HepG2 (cell line): ENCODE measurements around the gene SESN2. TPM values are rescaled to one million over a fixed set of nuclear protein-coding genes. Genes with fewer than 3 reads are reported as not detected.

Source experiments
- BHLHE40 ChIP-seq: IDR thresholded peaks from 2 replicates; pipeline ENCODE4 v1.6.1; 2011; ENCODE audit warnings: low read length, improper control_type of control experiment
- CBFB ChIP-seq: sonication (generic); formaldehyde crosslinking; IDR thresholded peaks from 2 replicates; pipeline ENCODE4 v1.4.0; 2020; ENCODE audit warnings: missing genetic modification reagents
- EZH2 ChIP-seq: conservative IDR thresholded peaks from 2 replicates; pipeline ENCODE4 v1.6.1; 2012; ENCODE audit warnings: mild to moderate bottlenecking, low read depth, low read length, moderate library complexity
- GTF2F1 ChIP-seq: fragments of 150-350 bp; IDR thresholded peaks from 2 replicates; pipeline ENCODE4 v1.6.1; 2014; ENCODE audit warnings: low read length
- JUN ChIP-seq: sonication (generic); formaldehyde crosslinking; IDR thresholded peaks from 2 replicates; pipeline ENCODE4 v1.4.0; 2020; ENCODE audit warnings: mild to moderate bottlenecking, missing genetic modification reagents
- KAT7 ChIP-seq: IDR thresholded peaks from 2 replicates; pipeline ENCODE4 v1.6.1; 2018; ENCODE audit warnings: borderline replicate concordance, missing compliant biosample characterization
- PATZ1 ChIP-seq: sonication (generic); formaldehyde crosslinking; IDR thresholded peaks from 2 replicates; pipeline ENCODE4 v1.4.0; 2020; ENCODE audit warnings: missing genetic modification reagents
- SMAD3 ChIP-seq: sonication (generic); formaldehyde crosslinking; IDR thresholded peaks from 2 replicates; pipeline ENCODE4 v1.4.0; 2020; ENCODE audit warnings: missing genetic modification reagents
- ZEB1 ChIP-seq: IDR thresholded peaks from 2 replicates; pipeline ENCODE4 v1.6.1; 2012; ENCODE audit warnings: mild to moderate bottlenecking, low read depth, inconsistent platforms; ENCODE audit not compliant: insufficient replicate concordance
- ZNF180 ChIP-seq: sonication (generic); formaldehyde crosslinking; IDR thresholded peaks from 2 replicates; pipeline ENCODE4 v1.4.0; 2020; ENCODE audit warnings: low read depth, missing genetic modification reagents, borderline replicate concordance
- ZNF292 ChIP-seq: sonication (generic); formaldehyde crosslinking; IDR thresholded peaks from 2 replicates; pipeline ENCODE4 v1.8.1; 2022; ENCODE audit warnings: mild to moderate bottlenecking, low read depth, missing genetic modification reagents, borderline replicate concordance
- ZNF331 ChIP-seq: sonication (generic); formaldehyde crosslinking; IDR thresholded peaks from 2 replicates; pipeline ENCODE4 v1.4.0; 2020; ENCODE audit warnings: missing genetic modification reagents
- ZNF550 ChIP-seq: sonication (generic); formaldehyde crosslinking; IDR thresholded peaks from 2 replicates; pipeline ENCODE4 v1.4.0; 2020; ENCODE audit warnings: mild to moderate bottlenecking, missing genetic modification reagents, borderline replicate concordance
- ZNF781 ChIP-seq: sonication (generic); formaldehyde crosslinking; IDR thresholded peaks from 2 replicates; pipeline ENCODE4 v1.5.1; 2020; ENCODE audit warnings: borderline replicate concordance, mild to moderate bottlenecking, missing genetic modification reagents; ENCODE audit errors: not compliant biosample characterization
- ZNF883 ChIP-seq: sonication (generic); formaldehyde crosslinking; IDR thresholded peaks from 2 replicates; pipeline ENCODE4 v1.5.1; 2020; ENCODE audit warnings: mild to moderate bottlenecking, missing genetic modification reagents; ENCODE audit errors: not compliant biosample characterization
- polyA plus RNA-seq, 8 experiments: library from polyadenylated mRNA; depleted of rRNA in 3 of 8; stranded (reverse) in 7 of 8; unstranded in 1 of 8; fragments of >200 nt; fragmentation: Illumina TruSeq in 4 of 8; extraction: Trizol in 4 of 8; gene quantifications; 2 replicates each; pipeline versions ENCODE4 v1.2.1 to v1.2.3, GENCODE V29; 2011 to 2016; ENCODE audit warnings: low read depth in 4 of 8, missing spikeins in 1 of 8, mixed read lengths in 1 of 8; ENCODE audit not compliant: insufficient read depth in 1 of 8
- total RNA-seq, 5 experiments: library from RNA; depleted of rRNA; stranded (reverse); fragments of >200 nt; fragmentation: Illumina TruSeq; extraction: Trizol; gene quantifications; 2 replicates each; pipeline ENCODE4 v1.2.3, GENCODE V29; 2016; ENCODE audit warnings: low read depth in 1 of 5
- TF ChIP-seq, protein P1 (sequence below): sonication (generic); formaldehyde crosslinking; IDR thresholded peaks from 2 replicates; pipeline ENCODE4 v1.5.0; 2020; ENCODE audit warnings: mild to moderate bottlenecking, missing genetic modification reagents, borderline replicate concordance
- TF ChIP-seq, protein P2 (sequence below): sonication (generic); formaldehyde crosslinking; IDR thresholded peaks from 2 replicates; pipeline ENCODE4 v1.4.0; 2020; ENCODE audit warnings: missing genetic modification reagents, low read depth, mild to moderate bottlenecking, borderline replicate concordance
- TF ChIP-seq, protein P3 (sequence below): sonication (generic); formaldehyde crosslinking; IDR thresholded peaks from 2 replicates; pipeline ENCODE4 v1.5.1; 2020; ENCODE audit warnings: missing genetic modification reagents, mild to moderate bottlenecking, borderline replicate concordance

The SESN2 gene
- total and polyA plus RNA-seq, 2 of the 13 experiments (the other 11 are each of a cell fraction or from before 2014, with no cell fraction given), result 13.2 to 19.1 TPM

GRCh38 chr1:28296401-28297261 lies 37.3 kb downstream of the SESN2 start (continued):
- TF ChIP-seq ZNF781 (CRISPR knock-in tag), result peak; percentile 50
- peak; percentile 92; the same call in 1 of the 2 replicates for TF ChIP-seq ZNF292
- TF ChIP-seq ZNF180 (CRISPR knock-in tag), result no peak
- TF ChIP-seq, protein P1, sequence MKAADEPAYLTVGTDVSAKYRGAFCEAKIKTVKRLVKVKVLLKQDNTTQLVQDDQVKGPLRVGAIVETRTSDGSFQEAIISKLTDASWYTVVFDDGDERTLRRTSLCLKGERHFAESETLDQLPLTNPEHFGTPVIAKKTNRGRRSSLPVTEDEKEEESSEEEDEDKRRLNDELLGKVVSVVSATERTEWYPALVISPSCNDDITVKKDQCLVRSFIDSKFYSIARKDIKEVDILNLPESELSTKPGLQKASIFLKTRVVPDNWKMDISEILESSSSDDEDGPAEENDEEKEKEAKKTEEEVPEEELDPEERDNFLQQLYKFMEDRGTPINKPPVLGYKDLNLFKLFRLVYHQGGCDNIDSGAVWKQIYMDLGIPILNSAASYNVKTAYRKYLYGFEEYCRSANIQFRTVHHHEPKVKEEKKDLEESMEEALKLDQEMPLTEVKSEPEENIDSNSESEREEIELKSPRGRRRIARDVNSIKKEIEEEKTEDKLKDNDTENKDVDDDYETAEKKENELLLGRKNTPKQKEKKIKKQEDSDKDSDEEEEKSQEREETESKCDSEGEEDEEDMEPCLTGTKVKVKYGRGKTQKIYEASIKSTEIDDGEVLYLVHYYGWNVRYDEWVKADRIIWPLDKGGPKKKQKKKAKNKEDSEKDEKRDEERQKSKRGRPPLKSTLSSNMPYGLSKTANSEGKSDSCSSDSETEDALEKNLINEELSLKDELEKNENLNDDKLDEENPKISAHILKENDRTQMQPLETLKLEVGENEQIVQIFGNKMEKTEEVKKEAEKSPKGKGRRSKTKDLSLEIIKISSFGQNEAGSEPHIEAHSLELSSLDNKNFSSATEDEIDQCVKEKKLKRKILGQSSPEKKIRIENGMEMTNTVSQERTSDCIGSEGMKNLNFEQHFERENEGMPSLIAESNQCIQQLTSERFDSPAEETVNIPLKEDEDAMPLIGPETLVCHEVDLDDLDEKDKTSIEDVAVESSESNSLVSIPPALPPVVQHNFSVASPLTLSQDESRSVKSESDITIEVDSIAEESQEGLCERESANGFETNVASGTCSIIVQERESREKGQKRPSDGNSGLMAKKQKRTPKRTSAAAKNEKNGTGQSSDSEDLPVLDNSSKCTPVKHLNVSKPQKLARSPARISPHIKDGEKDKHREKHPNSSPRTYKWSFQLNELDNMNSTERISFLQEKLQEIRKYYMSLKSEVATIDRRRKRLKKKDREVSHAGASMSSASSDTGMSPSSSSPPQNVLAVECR (CRISPR knock-in tag), result peak; percentile 62; the same call in 1 of the 2 replicates
- TF ChIP-seq CBFB, result no peak
- no peak for TF ChIP-seq GTF2F1
- TF ChIP-seq PATZ1 (CRISPR knock-in tag), result peak; percentile 88
- no peak for TF ChIP-seq ZNF550
- 0 out of 2 replicates have a peak, but pooled peaks have one; percentile 38 for TF ChIP-seq SMAD3
- TF ChIP-seq KAT7 (CRISPR knock-in tag), result no peak
- peak; percentile 38 for TF ChIP-seq ZEB1
- TF ChIP-seq JUN (CRISPR knock-in tag), result no peak
- peak; percentile 82 for TF ChIP-seq ZNF331 (CRISPR knock-in tag)
- TF ChIP-seq ZNF883 (CRISPR knock-in tag), result no peak
- TF ChIP-seq EZH2, result no peak
- TF ChIP-seq BHLHE40, result peak; percentile 94
- TF ChIP-seq, protein P2, sequence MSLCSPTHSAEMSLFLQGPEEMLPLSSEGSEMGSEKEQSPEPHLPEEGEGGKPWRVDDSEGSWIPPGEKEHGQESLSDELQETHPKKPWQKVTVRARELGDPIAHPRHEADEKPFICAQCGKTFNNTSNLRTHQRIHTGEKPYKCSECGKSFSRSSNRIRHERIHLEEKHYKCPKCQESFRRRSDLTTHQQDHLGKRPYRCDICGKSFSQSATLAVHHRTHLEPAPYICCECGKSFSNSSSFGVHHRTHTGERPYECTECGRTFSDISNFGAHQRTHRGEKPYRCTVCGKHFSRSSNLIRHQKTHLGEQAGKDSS (CRISPR knock-in tag), result no peak
- TF ChIP-seq, protein P3, sequence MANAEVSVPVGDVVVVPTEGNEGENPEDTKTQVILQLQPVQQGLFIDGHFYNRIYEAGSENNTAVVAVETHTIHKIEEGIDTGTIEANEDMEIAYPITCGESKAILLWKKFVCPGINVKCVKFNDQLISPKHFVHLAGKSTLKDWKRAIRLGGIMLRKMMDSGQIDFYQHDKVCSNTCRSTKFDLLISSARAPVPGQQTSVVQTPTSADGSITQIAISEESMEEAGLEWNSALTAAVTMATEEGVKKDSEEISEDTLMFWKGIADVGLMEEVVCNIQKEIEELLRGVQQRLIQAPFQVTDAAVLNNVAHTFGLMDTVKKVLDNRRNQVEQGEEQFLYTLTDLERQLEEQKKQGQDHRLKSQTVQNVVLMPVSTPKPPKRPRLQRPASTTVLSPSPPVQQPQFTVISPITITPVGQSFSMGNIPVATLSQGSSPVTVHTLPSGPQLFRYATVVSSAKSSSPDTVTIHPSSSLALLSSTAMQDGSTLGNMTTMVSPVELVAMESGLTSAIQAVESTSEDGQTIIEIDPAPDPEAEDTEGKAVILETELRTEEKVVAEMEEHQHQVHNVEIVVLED (CRISPR knock-in tag), result no peak
